Islet precursor cell (in vitro differentiated cells): ENCODE data around the gene GPC5.

Source experiments
- DNase-seq: peaks from one replicate; pipeline ENCODE4 v3.0.0-alpha.2; 2018

GPC5 gene

GRCh38 chr13:91467236-91467635, 68.8 kb downstream of the GPC5 start:
- DNase-seq = no peak

GRCh38 chr13:91468301-91468700, 69.9 kb downstream of the GPC5 start:
- no peak for DNase-seq

GRCh38 chr13:91470084-91470621, 71.7 kb downstream of the GPC5 start:
- DNase-seq = no peak

GRCh38 chr13:91470681-91471080, 72.3 kb downstream of the GPC5 start:
- no peak for DNase-seq

- peak; percentile 91 for DNase-seq
Measured at GRCh38 chr13:91482427-91482826, 84.0 kb downstream of the GPC5 start.

- no peak for DNase-seq
Measured at GRCh38 chr13:91491980-91492379, 93.6 kb downstream of the GPC5 start.

GRCh38 chr13:91493442-91493841, 95.0 kb downstream of the GPC5 start:
- no peak for DNase-seq

- no peak for DNase-seq
Measured at GRCh38 chr13:91498298-91498697, 99.9 kb downstream of the GPC5 start.

- no peak for DNase-seq
Measured at GRCh38 chr13:91504216-91504615, 105.8 kb downstream of the GPC5 start.

- no peak for DNase-seq
Measured at GRCh38 chr13:91506759-91507158, 108.3 kb downstream of the GPC5 start.

GRCh38 chr13:91510058-91510457, 111.6 kb downstream of the GPC5 start:
- DNase-seq = no peak

GRCh38 chr13:91513790-91514189, 115.4 kb downstream of the GPC5 start:
- DNase-seq = no peak

- no peak for DNase-seq
Measured at GRCh38 chr13:91516799-91517198, 118.4 kb downstream of the GPC5 start.

GRCh38 chr13:91520952-91521351, 122.5 kb downstream of the GPC5 start:
- DNase-seq = no peak

- no peak for DNase-seq
Measured at GRCh38 chr13:91523116-91523515, 124.7 kb downstream of the GPC5 start.

GRCh38 chr13:91526543-91527033, 128.2 kb downstream of the GPC5 start:
- no peak for DNase-seq

GRCh38 chr13:91529739-91530482, 131.5 kb downstream of the GPC5 start:
- no peak for DNase-seq

- no peak for DNase-seq
Measured at GRCh38 chr13:91531646-91532045, 133.2 kb downstream of the GPC5 start.

- no peak for DNase-seq
Measured at GRCh38 chr13:91533354-91533753, 134.9 kb downstream of the GPC5 start.

GRCh38 chr13:91534996-91535395, 136.6 kb downstream of the GPC5 start:
- DNase-seq = no peak

GRCh38 chr13:91537376-91537775, 139.0 kb downstream of the GPC5 start:
- DNase-seq = no peak

GRCh38 chr13:91539286-91540157, 141.1 kb downstream of the GPC5 start:
- no peak for DNase-seq

GRCh38 chr13:91540158-91540736, 141.8 kb downstream of the GPC5 start:
- no peak for DNase-seq
